PC-3 (cell line): ENCODE results near the gene VWA8. TPM values are rescaled to one million over a fixed set of nuclear protein-coding genes. Genes with fewer than 3 reads are reported as not detected.

Experiments
- ATAC-seq: fragments of 200-7000 bp; cut with Tn5 transposase; 2 replicates; pipeline ENCODE4 v1.9.1; 2020; ENCODE audit warnings: mild to moderate bottlenecking, moderate library complexity
- BruUV-seq: library from RNA; stranded (reverse); fragments of 400-500 nt; replicated peaks from 2 replicates; lab custom pipeline; 2021; lab: Mats Ljungman, UMichigan
- CTCF ChIA-PET: fragments of 300-600 bp; sonication (Branson Sonifier 250); formaldehyde crosslinking; loops from one replicate; lab custom pipeline; 2022; ENCODE audit warnings: antibody characterized with exemption; lab: Charles Lee
- POLR2A ChIA-PET: fragments of 300-600 bp; sonication (Branson Sonifier 250); formaldehyde crosslinking; loops from one replicate; lab custom pipeline; 2022; ENCODE audit warnings: antibody characterized with exemption; ENCODE audit not compliant: unreplicated experiment; lab: Charles Lee
- DNase-seq: peaks from one replicate; pipeline ENCODE4 v3.0.0-alpha.2; 2015
- H2AFZ ChIP-seq: fragments of 300-600 bp; sonication (generic); 2 replicates; pipeline ENCODE4 v1.6.0; 2016; ENCODE audit warnings: antibody characterized with exemption, low read length
- H3F3A ChIP-seq: fragments of 300-600 bp; sonication (generic); one replicate; pipeline ENCODE4 v1.6.0; 2017; ENCODE audit warnings: antibody characterized with exemption, low read length, control low read depth, mild to moderate bottlenecking; ENCODE audit not compliant: unreplicated experiment
- H3K27ac ChIP-seq: fragments of 300-600 bp; sonication (generic); 2 replicates; pipeline ENCODE4 v1.5.1; 2016; ENCODE audit warnings: mild to moderate bottlenecking, low read length
- H3K27me3 ChIP-seq: fragments of 300-600 bp; sonication (generic); 2 replicates; pipeline ENCODE4 v1.6.1; 2016; ENCODE audit warnings: low read length, mixed read lengths
- H3K36me3 ChIP-seq: fragments of 300-600 bp; sonication (generic); 2 replicates; pipeline ENCODE4 v1.6.1; 2016; ENCODE audit warnings: low read depth, mixed run types, low read length, mixed read lengths
- H3K4me1 ChIP-seq: fragments of 300-600 bp; sonication (generic); 2 replicates; pipeline ENCODE4 v1.5.1; 2016; ENCODE audit warnings: low read length; ENCODE audit not compliant: insufficient read depth
- H3K4me2 ChIP-seq: fragments of 300-600 bp; sonication (generic); 2 replicates; pipeline ENCODE4 v1.6.0; 2016; ENCODE audit warnings: low read length
- H3K4me3 ChIP-seq: fragments of 300-600 bp; sonication (generic); 2 replicates; pipeline ENCODE4 v1.5.1; 2016; ENCODE audit warnings: mild to moderate bottlenecking, low read length, mixed read lengths
- H3K79me2 ChIP-seq: fragments of 300-600 bp; sonication (generic); 2 replicates; pipeline ENCODE4 v1.6.1; 2017; ENCODE audit warnings: low read length, mixed read lengths
- H3K9ac ChIP-seq: fragments of 300-600 bp; sonication (generic); 2 replicates; pipeline ENCODE4 v1.6.0; 2016; ENCODE audit warnings: mild to moderate bottlenecking, low read length
- H3K9me2 ChIP-seq: fragments of 300-600 bp; sonication (generic); replicated peaks from 2 replicates; pipeline ENCODE4 v1.6.1; 2016; ENCODE audit warnings: mixed run types, low read length, mixed read lengths
- H3K9me3 ChIP-seq: fragments of 300-600 bp; sonication (generic); 2 replicates; pipeline ENCODE4 v1.6.1; 2016; ENCODE audit warnings: low read length, mixed read lengths
- H4K20me1 ChIP-seq: fragments of 300-600 bp; sonication (generic); 2 replicates; pipeline ENCODE4 v1.6.1; 2016; ENCODE audit warnings: low read length, mixed read lengths
- CTCF ChIP-seq: fragments of 300-600 bp; sonication (generic); conservative IDR thresholded peaks from 2 replicates; pipeline ENCODE4 v1.5.1; 2017; ENCODE audit warnings: antibody characterized with exemption, low read depth, mild to moderate bottlenecking, low read length
- EZH2 ChIP-seq: fragments of 300-600 bp; sonication (generic); IDR thresholded peaks from one replicate; pipeline ENCODE4 v1.6.1; 2017; ENCODE audit warnings: antibody characterized with exemption, mild to moderate bottlenecking, low read length; ENCODE audit not compliant: unreplicated experiment
- EZH2phosphoT487 ChIP-seq: fragments of 300-600 bp; sonication (generic); IDR thresholded peaks from 2 replicates; pipeline ENCODE4 v1.6.1; 2018; ENCODE audit warnings: mild to moderate bottlenecking, antibody characterized with exemption, low read length, borderline replicate concordance
- intact Hi-C: fragments of 100-400 bp; cut with micrococcal nuclease; formaldehyde crosslinking; loops from 2 replicates; pipeline ENCODE4 v1.9.0; 2023
- total RNA-seq: library from RNA; depleted of rRNA; stranded (reverse); fragments of >200 nt; gene quantifications from 2 replicates; pipeline ENCODE4 v1.2.3, GENCODE V29; 2014

Gene VWA8
- total RNA-seq, 1 experiment from 2014 or later = 10.0 TPM

GRCh38 chr13:41528021-41528420 lies 432.9 kb downstream of the VWA8 start:
- no peak overlapping the region for H3K4me2 ChIP-seq
- H3K4me1 ChIP-seq = no peaks in the 10 kb centered on the region
- H3F3A ChIP-seq = no peaks in the 10 kb centered on the region
- intact Hi-C loops = no loop called here
- no peak overlapping the region for H3K9ac ChIP-seq
- ChIA-PET POLR2A (no interaction called here), CTCF (no interaction called here)
- H3K79me2 ChIP-seq = no peaks in the 10 kb centered on the region
- TF ChIP-seq CTCF (no peak), EZH2phosphoT487 (no peak), EZH2 (no peak)
- no peak overlapping the region for H2AFZ ChIP-seq
- no peaks in the 10 kb centered on the region for H3K36me3 ChIP-seq
- no peaks in the 10 kb centered on the region for H3K9me2 ChIP-seq
- no peaks in the 10 kb centered on the region for H3K27me3 ChIP-seq
- H4K20me1 ChIP-seq = no peaks in the 10 kb centered on the region
- H3K27ac ChIP-seq = no peak overlapping the region
- H3K9me3 ChIP-seq = no peaks in the 10 kb centered on the region
- H3K4me3 ChIP-seq = no peak overlapping the region
- BruUV-seq = no TSS peak
- DNase-seq = no peak
- no peak for ATAC-seq

- intact Hi-C loops = no loop called here
- TF ChIP-seq EZH2phosphoT487 = no peak
- TF ChIP-seq CTCF = no peak
- no peak for TF ChIP-seq EZH2
- no peaks in the 10 kb centered on the region for H4K20me1 ChIP-seq
- ChIA-PET CTCF (no interaction called here), POLR2A (no interaction called here)
- H3K4me2 ChIP-seq = no peak overlapping the region
- H3K9me3 ChIP-seq = no peaks in the 10 kb centered on the region
- H3K4me3 ChIP-seq = no peak overlapping the region
- H3K36me3 ChIP-seq = no peaks in the 10 kb centered on the region
- H3K79me2 ChIP-seq = no peaks in the 10 kb centered on the region
- no peaks in the 10 kb centered on the region for H3K4me1 ChIP-seq
- no peak overlapping the region for H3K9ac ChIP-seq
- BruUV-seq = no TSS peak
- no peaks in the 10 kb centered on the region for H3K9me2 ChIP-seq
- DNase-seq (no peak), ATAC-seq (no peak)
- H2AFZ ChIP-seq = no peak overlapping the region
- no peaks in the 10 kb centered on the region for H3K27me3 ChIP-seq
- H3K27ac ChIP-seq = no peak overlapping the region
- H3F3A ChIP-seq = no peaks in the 10 kb centered on the region
These were observed 440.0 kb downstream of the VWA8 start for GRCh38 chr13:41520660-41521630.

GRCh38 chr13:41520016-41520659 lies 440.8 kb downstream of the VWA8 start:
- Histone ChIP-seq H3K4me3 (no peak overlapping the region), H3K27me3 (no peaks in the 10 kb centered on the region), H3K9ac (no peak overlapping the region), H3K4me1 (no peaks in the 10 kb centered on the region), H3K79me2 (no peaks in the 10 kb centered on the region), H3K9me3 (no peaks in the 10 kb centered on the region), H3K9me2 (no peaks in the 10 kb centered on the region), H3K27ac (no peak overlapping the region), H4K20me1 (no peaks in the 10 kb centered on the region), H2AFZ (no peak overlapping the region), H3F3A (no peaks in the 10 kb centered on the region), H3K4me2 (no peak overlapping the region), H3K36me3 (no peaks in the 10 kb centered on the region)
- no peak for DNase-seq
- TF ChIP-seq CTCF = no peak
- TF ChIP-seq EZH2phosphoT487 = no peak
- no peak for TF ChIP-seq EZH2
- CTCF ChIA-PET = no interaction called here
- intact Hi-C loops = no loop called here
- BruUV-seq = no TSS peak
- POLR2A ChIA-PET = no interaction called here
- no peak for ATAC-seq
